Liver (tissue), 9 donors: ENCODE measurements around the gene DCBLD2. TPM values are rescaled to one million over a fixed set of nuclear protein-coding genes. Genes with fewer than 3 reads are reported as not detected.

Experiments
- DNase-seq: peaks from one replicate; pipeline ENCODE4 v3.0.0-alpha.2; 2017; ENCODE audit warnings: low spot score
- H3K27ac ChIP-seq, 2 donors: one replicate each; pipeline ENCODE4 v1.7.0; 2013; ENCODE audit warnings: inconsistent platforms in 2 of 2, low read length in 2 of 2, control low read depth in 1 of 2, low read depth in 1 of 2, mild to moderate bottlenecking in 1 of 2
- H3K27me3 ChIP-seq, 4 donors: one replicate each; pipeline versions ENCODE4 v1.6.1 to v1.7.0; 2013; ENCODE audit warnings: low read length in 3 of 4, inconsistent platforms in 1 of 4, mild to moderate bottlenecking in 1 of 4, moderate library complexity in 1 of 4; ENCODE audit not compliant: control insufficient read depth in 4 of 4, insufficient read depth in 4 of 4
- H3K36me3 ChIP-seq, 4 donors: one replicate each; pipeline versions ENCODE4 v1.6.1 to v1.7.0; 2013; ENCODE audit warnings: low read length in 3 of 4, mild to moderate bottlenecking in 3 of 4, low read depth in 1 of 4, moderate library complexity in 1 of 4; ENCODE audit not compliant: control insufficient read depth in 4 of 4, insufficient read depth in 3 of 4
- H3K4me1 ChIP-seq, 4 donors: one replicate each; pipeline versions ENCODE4 v1.6.1 to v1.7.0; 2013; ENCODE audit warnings: low read length in 3 of 4, mild to moderate bottlenecking in 3 of 4, moderate library complexity in 1 of 4; ENCODE audit not compliant: control insufficient read depth in 4 of 4, insufficient read depth in 4 of 4
- H3K4me3 ChIP-seq, 3 donors: one replicate each; pipeline versions ENCODE4 v1.6.1 to v1.7.0; 2013; ENCODE audit warnings: low read length in 3 of 3, control low read depth in 1 of 3, low read depth in 1 of 3, mild to moderate bottlenecking in 1 of 3
- H3K9ac ChIP-seq, 2 donors: one replicate each; pipeline ENCODE4 v1.7.0; 2013; ENCODE audit warnings: low read length in 2 of 2, mild to moderate bottlenecking in 2 of 2, moderate library complexity in 2 of 2, control low read depth in 1 of 2, low read depth in 1 of 2
- H3K9me3 ChIP-seq, 4 donors: one replicate each; pipeline versions ENCODE4 v1.6.1 to v1.7.0; 2013; ENCODE audit warnings: low read length in 3 of 4; ENCODE audit not compliant: control insufficient read depth in 4 of 4
- EGR1 ChIP-seq, 2 donors: IDR thresholded peaks; 2 replicates each; pipeline ENCODE4 v1.6.1; 2016 to 2018; ENCODE audit warnings: antibody characterized with exemption in 2 of 2, low read depth in 2 of 2
- FOXA1 ChIP-seq: IDR thresholded peaks from 2 replicates; pipeline ENCODE4 v1.6.1; 2016; ENCODE audit warnings: antibody characterized with exemption
- FOXA2 ChIP-seq: IDR thresholded peaks from 2 replicates; pipeline ENCODE4 v1.6.1; 2016; ENCODE audit warnings: antibody characterized with exemption
- GABPA ChIP-seq, 2 donors: IDR thresholded peaks in 1 of 2; conservative IDR thresholded peaks in 1 of 2; 2 replicates each; pipeline ENCODE4 v1.6.1; 2016; ENCODE audit warnings: antibody characterized with exemption in 2 of 2, mild to moderate bottlenecking in 1 of 2, moderate library complexity in 1 of 2
- HNF4A ChIP-seq, 2 donors: conservative IDR thresholded peaks; 2 replicates each; pipeline ENCODE4 v1.6.1; 2016; ENCODE audit warnings: antibody characterized with exemption in 2 of 2, mild to moderate bottlenecking in 2 of 2
- HNF4G ChIP-seq: IDR thresholded peaks from 2 replicates; pipeline ENCODE4 v1.6.1; 2016; ENCODE audit warnings: antibody characterized with exemption
- JUND ChIP-seq, 2 donors: IDR thresholded peaks; 2 replicates each; pipeline ENCODE4 v1.6.1; 2016; ENCODE audit warnings: antibody characterized with exemption in 2 of 2
- NR2F2 ChIP-seq: IDR thresholded peaks from 2 replicates; pipeline ENCODE4 v1.6.1; 2016; ENCODE audit warnings: antibody characterized with exemption
- RAD21 ChIP-seq, 2 donors: IDR thresholded peaks; 2 replicates each; pipeline ENCODE4 v1.6.1; 2016; ENCODE audit warnings: antibody characterized with exemption in 2 of 2, mild to moderate bottlenecking in 2 of 2
- RXRA ChIP-seq, 2 donors: IDR thresholded peaks; 2 replicates each; pipeline ENCODE4 v1.6.1; 2017 to 2018; ENCODE audit warnings: antibody characterized with exemption in 2 of 2, mild to moderate bottlenecking in 1 of 2
- SP1 ChIP-seq: IDR thresholded peaks from 2 replicates; pipeline ENCODE4 v1.6.1; 2018; ENCODE audit warnings: antibody characterized with exemption, mild to moderate bottlenecking
- TAF1 ChIP-seq: conservative IDR thresholded peaks from 2 replicates; pipeline ENCODE4 v1.6.1; 2016; ENCODE audit warnings: antibody characterized with exemption, mild to moderate bottlenecking
- YY1 ChIP-seq: IDR thresholded peaks from 2 replicates; pipeline ENCODE4 v1.6.1; 2016; ENCODE audit warnings: antibody characterized with exemption, mild to moderate bottlenecking
- WGBS: extraction: QIAGEN DNeasy Blood & Tissue Kit; methylation state at CpG from one replicate; pipeline ENCODE4 v1.1.7; 2013; 5-methylcytosine and 5-hydroxymethylcytosine counted together
- polyA plus RNA-seq, 2 donors: library from polyadenylated mRNA; stranded (reverse) in 1 of 2; unstranded in 1 of 2; fragments of 200-250 nt in 1 of 2; fragments of >200 nt in 1 of 2; fragmentation: Nextera tagmentation in 1 of 2; extraction: Ambion mirVana in 1 of 2; gene quantifications; one replicate each; pipeline versions ENCODE4 v1.2.1 to v1.2.3, GENCODE V29; 2013 to 2015
- total RNA-seq, 2 donors: library from RNA; depleted of rRNA; stranded (reverse); fragments of >200 nt; gene quantifications; one replicate each; pipeline ENCODE4 v1.2.3, GENCODE V29; 2014
- TF ChIP-seq, protein P1 (sequence below): IDR thresholded peaks from 2 replicates; pipeline ENCODE4 v1.6.1; 2016; ENCODE audit warnings: antibody characterized with exemption
- TF ChIP-seq, protein P2 (sequence below): IDR thresholded peaks from 2 replicates; pipeline ENCODE4 v1.6.1; 2016; ENCODE audit warnings: antibody characterized with exemption
- TF ChIP-seq, protein P3 (sequence below): IDR thresholded peaks from 2 replicates; pipeline ENCODE4 v1.6.1; 2016; ENCODE audit warnings: antibody characterized with exemption, mild to moderate bottlenecking
- TF ChIP-seq, protein P4 (sequence below): fragments of 150-350 bp; IDR thresholded peaks from 2 replicates; pipeline ENCODE4 v1.5.1; 2017; ENCODE audit warnings: improper control_type of control experiment, low read depth, low read length; ENCODE audit not compliant: missing input control
- TF ChIP-seq, protein P5 (sequence below): IDR thresholded peaks from 2 replicates; pipeline ENCODE4 v1.6.1; 2016; ENCODE audit warnings: antibody characterized with exemption
- donor health status: healthy.
- donor health status: healthy.
- donor health status: healthy.
- donor health status: healthy.
- donor health status: healthy.

DCBLD2 gene
- total and polyA plus RNA-seq, 4 donors, result 4.7 to 14.7 (median 9.1) TPM

DNA sequence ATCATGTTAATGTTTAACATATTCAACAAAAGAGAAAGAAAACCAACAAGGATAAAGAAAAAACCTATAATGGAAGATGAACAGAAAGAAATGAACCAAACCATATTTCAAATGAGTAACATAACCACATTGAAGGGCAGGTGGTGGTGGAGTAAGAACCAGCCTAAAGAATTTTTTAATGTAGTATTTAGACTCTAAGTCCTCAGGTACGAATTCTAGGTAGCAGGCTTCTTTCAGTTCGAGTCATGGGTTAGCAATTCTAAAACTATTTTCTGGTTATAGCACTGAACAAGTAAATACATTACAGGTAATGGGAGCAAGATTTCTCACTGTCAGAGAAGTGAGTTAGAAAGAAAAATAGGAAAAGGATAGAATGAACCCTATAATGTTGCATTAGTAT lies 24.4 kb downstream of the DCBLD2 start:
- no peak overlapping the region for H3K9ac ChIP-seq
- DNase-seq, result no peak
- peaks cover 0 to 12% (median 2%) of the 10 kb centered on the region in 4 donors for H3K36me3 ChIP-seq
- no peak overlapping the region for H3K27ac ChIP-seq
- TF ChIP-seq HNF4A (conservative IDR thresholded peaks at IDR 0.05) (no peak), SP1 (no peak), FOXA1 (no peak)
- 95% methylated on average over 2 of the region's 2 CpGs for WGBS
- H3K27me3 ChIP-seq, result no peaks in the 10 kb centered on the region
- no peaks in the 10 kb centered on the region for H3K4me1 ChIP-seq
- H3K4me3 ChIP-seq, result no peak overlapping the region
- H3K9me3 ChIP-seq, result no peaks in the 10 kb centered on the region

DNA sequence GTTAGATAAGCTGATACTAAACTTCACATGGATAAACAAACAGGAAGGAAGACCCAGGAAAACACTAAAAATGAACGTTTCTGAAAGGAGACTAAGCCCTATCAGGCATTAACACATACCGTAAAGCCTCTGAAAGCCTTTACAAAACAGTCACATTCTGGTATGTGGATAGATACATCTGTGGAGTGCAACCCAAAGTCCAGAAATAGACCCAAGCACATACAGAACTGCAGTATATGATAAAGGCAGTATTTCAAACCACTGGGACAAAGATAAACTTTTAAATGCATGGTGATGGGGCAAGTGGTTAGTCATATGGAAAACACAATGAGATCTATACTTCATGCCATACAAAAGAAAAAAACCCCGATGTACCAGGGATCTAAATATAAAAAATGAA lies 26.0 kb downstream of the DCBLD2 start:
- no peak for DNase-seq
- Histone ChIP-seq H3K9ac (no peak overlapping the region), H3K4me1 (no peaks in the 10 kb centered on the region), H3K4me3 (no peak overlapping the region), H3K9me3 (no peaks in the 10 kb centered on the region), H3K36me3 (peaks cover 0 to 11% (median 3%) of the 10 kb centered on the region in 4 donors), H3K27ac (no peak overlapping the region), H3K27me3 (no peaks in the 10 kb centered on the region)
- WGBS, result 53% methylated on average over 3 of the region's 3 CpGs
- TF ChIP-seq, protein P1, sequence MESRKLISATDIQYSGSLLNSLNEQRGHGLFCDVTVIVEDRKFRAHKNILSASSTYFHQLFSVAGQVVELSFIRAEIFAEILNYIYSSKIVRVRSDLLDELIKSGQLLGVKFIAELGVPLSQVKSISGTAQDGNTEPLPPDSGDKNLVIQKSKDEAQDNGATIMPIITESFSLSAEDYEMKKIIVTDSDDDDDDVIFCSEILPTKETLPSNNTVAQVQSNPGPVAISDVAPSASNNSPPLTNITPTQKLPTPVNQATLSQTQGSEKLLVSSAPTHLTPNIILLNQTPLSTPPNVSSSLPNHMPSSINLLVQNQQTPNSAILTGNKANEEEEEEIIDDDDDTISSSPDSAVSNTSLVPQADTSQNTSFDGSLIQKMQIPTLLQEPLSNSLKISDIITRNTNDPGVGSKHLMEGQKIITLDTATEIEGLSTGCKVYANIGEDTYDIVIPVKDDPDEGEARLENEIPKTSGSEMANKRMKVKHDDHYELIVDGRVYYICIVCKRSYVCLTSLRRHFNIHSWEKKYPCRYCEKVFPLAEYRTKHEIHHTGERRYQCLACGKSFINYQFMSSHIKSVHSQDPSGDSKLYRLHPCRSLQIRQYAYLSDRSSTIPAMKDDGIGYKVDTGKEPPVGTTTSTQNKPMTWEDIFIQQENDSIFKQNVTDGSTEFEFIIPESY, result no peak
- TF ChIP-seq, protein P2, sequence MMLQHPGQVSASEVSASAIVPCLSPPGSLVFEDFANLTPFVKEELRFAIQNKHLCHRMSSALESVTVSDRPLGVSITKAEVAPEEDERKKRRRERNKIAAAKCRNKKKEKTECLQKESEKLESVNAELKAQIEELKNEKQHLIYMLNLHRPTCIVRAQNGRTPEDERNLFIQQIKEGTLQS, result no peak
- TF ChIP-seq HNF4G, result no peak
- TF ChIP-seq, protein P3, sequence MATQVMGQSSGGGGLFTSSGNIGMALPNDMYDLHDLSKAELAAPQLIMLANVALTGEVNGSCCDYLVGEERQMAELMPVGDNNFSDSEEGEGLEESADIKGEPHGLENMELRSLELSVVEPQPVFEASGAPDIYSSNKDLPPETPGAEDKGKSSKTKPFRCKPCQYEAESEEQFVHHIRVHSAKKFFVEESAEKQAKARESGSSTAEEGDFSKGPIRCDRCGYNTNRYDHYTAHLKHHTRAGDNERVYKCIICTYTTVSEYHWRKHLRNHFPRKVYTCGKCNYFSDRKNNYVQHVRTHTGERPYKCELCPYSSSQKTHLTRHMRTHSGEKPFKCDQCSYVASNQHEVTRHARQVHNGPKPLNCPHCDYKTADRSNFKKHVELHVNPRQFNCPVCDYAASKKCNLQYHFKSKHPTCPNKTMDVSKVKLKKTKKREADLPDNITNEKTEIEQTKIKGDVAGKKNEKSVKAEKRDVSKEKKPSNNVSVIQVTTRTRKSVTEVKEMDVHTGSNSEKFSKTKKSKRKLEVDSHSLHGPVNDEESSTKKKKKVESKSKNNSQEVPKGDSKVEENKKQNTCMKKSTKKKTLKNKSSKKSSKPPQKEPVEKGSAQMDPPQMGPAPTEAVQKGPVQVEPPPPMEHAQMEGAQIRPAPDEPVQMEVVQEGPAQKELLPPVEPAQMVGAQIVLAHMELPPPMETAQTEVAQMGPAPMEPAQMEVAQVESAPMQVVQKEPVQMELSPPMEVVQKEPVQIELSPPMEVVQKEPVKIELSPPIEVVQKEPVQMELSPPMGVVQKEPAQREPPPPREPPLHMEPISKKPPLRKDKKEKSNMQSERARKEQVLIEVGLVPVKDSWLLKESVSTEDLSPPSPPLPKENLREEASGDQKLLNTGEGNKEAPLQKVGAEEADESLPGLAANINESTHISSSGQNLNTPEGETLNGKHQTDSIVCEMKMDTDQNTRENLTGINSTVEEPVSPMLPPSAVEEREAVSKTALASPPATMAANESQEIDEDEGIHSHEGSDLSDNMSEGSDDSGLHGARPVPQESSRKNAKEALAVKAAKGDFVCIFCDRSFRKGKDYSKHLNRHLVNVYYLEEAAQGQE, result no peak
- no peak for TF ChIP-seq YY1
- no peak for TF ChIP-seq RXRA (IDR thresholded peaks at IDR 0.05)
- TF ChIP-seq, protein P4, sequence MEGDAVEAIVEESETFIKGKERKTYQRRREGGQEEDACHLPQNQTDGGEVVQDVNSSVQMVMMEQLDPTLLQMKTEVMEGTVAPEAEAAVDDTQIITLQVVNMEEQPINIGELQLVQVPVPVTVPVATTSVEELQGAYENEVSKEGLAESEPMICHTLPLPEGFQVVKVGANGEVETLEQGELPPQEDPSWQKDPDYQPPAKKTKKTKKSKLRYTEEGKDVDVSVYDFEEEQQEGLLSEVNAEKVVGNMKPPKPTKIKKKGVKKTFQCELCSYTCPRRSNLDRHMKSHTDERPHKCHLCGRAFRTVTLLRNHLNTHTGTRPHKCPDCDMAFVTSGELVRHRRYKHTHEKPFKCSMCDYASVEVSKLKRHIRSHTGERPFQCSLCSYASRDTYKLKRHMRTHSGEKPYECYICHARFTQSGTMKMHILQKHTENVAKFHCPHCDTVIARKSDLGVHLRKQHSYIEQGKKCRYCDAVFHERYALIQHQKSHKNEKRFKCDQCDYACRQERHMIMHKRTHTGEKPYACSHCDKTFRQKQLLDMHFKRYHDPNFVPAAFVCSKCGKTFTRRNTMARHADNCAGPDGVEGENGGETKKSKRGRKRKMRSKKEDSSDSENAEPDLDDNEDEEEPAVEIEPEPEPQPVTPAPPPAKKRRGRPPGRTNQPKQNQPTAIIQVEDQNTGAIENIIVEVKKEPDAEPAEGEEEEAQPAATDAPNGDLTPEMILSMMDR, result no peak
- TF ChIP-seq TAF1, result no peak
- no peak for TF ChIP-seq EGR1 (IDR thresholded peaks at IDR 0.05; ENCODE audit: low read depth in 2 of 2)
- TF ChIP-seq GABPA (IDR thresholded peaks at IDR 0.05 in 1 of 2, conservative IDR thresholded peaks at IDR 0.05 in 1 of 2), result no peak
- TF ChIP-seq FOXA2, result no peak
- TF ChIP-seq RAD21 (IDR thresholded peaks at IDR 0.05), result no peak
- TF ChIP-seq FOXA1, result no peak
- TF ChIP-seq HNF4A (conservative IDR thresholded peaks at IDR 0.05), result no peak
- TF ChIP-seq SP1, result no peak
- TF ChIP-seq, protein P5, sequence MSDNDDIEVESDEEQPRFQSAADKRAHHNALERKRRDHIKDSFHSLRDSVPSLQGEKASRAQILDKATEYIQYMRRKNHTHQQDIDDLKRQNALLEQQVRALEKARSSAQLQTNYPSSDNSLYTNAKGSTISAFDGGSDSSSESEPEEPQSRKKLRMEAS, result no peak
- no peak for TF ChIP-seq NR2F2
- TF ChIP-seq JUND (IDR thresholded peaks at IDR 0.05), result no peak
